Large intestine (tissue), 3 donors: ENCODE measurements around the gene CYP4F12. TPM values are rescaled to one million over a fixed set of nuclear protein-coding genes. Genes with fewer than 3 reads are reported as not detected.
A peak's percentile ranks its signal among the peaks of the same experiment; 100 is the strongest.

Experiments
- DNase-seq, 2 donors: peaks; one replicate each; pipeline versions ENCODE4 v3.0.0 to v3.0.0-alpha.2; 2013
- H3K27ac ChIP-seq: one replicate; pipeline ENCODE4 v1.5.1; 2013; ENCODE audit warnings: low read length
- H3K27me3 ChIP-seq: 2 replicates; pipeline ENCODE4 v1.6.1; 2013; ENCODE audit warnings: low read length; ENCODE audit not compliant: control insufficient read depth, insufficient read depth
- H3K36me3 ChIP-seq: 2 replicates; pipeline ENCODE4 v1.6.1; 2013; ENCODE audit warnings: low read length; ENCODE audit not compliant: control insufficient read depth, insufficient read depth
- H3K4me1 ChIP-seq: one replicate; pipeline ENCODE4 v1.6.1; 2013; ENCODE audit warnings: low read length; ENCODE audit not compliant: control insufficient read depth, insufficient read depth
- H3K4me3 ChIP-seq: one replicate; pipeline ENCODE4 v1.5.1; 2013; ENCODE audit warnings: low read length
- H3K9me3 ChIP-seq: one replicate; pipeline ENCODE4 v1.6.1; 2013; ENCODE audit warnings: mild to moderate bottlenecking, low read depth, low read length, moderate library complexity; ENCODE audit not compliant: control insufficient read depth
- WGBS: methylation state at CpG from one replicate; pipeline ENCODE4 v1.1.5; 2013; ENCODE audit warnings: low lambda C conversion rate; ENCODE audit not compliant: insufficient coverage; 5-methylcytosine and 5-hydroxymethylcytosine counted together
- polyA plus RNA-seq: library from polyadenylated mRNA; unstranded; fragments of 120-200 nt; gene quantifications from one replicate; pipeline ENCODE4 v1.2.1, GENCODE V29; 2013

The CYP4F12 gene
- polyA plus RNA-seq, 1 donor, result 102 TPM

DNA sequence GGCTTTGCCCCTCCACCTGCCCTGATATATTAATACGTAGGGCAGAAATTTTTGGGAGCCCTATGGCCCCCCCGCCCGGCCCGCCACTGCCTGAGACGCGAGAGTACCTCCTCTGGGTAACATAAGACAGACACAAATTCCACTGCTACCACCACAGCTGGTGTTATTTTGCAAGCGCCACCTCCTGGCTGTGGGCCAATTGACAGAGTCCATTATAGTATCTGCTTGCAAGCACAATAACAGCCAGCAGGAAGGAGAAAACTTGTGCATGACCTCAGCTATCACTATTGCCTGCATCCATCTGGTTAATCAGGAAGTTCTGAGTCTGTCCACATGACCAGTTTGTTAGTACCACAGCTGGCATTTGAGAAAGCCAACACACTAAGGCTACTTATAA lies 29.6 kb downstream of the CYP4F12 start:
- DNase-seq, result peak; percentile 88 to 92
- H3K9me3 ChIP-seq, result no peaks in the 10 kb centered on the region
- no CpG with 5 or more reads among the region's 7 CpGs for WGBS
- H3K4me3 ChIP-seq, result no peak overlapping the region
- H3K27me3 ChIP-seq, result no peaks in the 10 kb centered on the region
- peaks cover 2% of the 10 kb centered on the region for H3K36me3 ChIP-seq
- H3K4me1 ChIP-seq, result peaks cover 9% of the 10 kb centered on the region
- peak overlapping the region; percentile 73 for H3K27ac ChIP-seq

GRCh38 chr19:15714638-15715037 lies 41.8 kb downstream of the CYP4F12 start:
- H3K27me3 ChIP-seq, result no peaks in the 10 kb centered on the region
- no peak overlapping the region for H3K4me3 ChIP-seq
- no peak overlapping the region for H3K27ac ChIP-seq
- H3K4me1 ChIP-seq, result no peaks in the 10 kb centered on the region
- no peaks in the 10 kb centered on the region for H3K9me3 ChIP-seq
- no CpG with 5 or more reads among the region's 3 CpGs for WGBS
- H3K36me3 ChIP-seq, result no peaks in the 10 kb centered on the region
- no peak for DNase-seq

DNA sequence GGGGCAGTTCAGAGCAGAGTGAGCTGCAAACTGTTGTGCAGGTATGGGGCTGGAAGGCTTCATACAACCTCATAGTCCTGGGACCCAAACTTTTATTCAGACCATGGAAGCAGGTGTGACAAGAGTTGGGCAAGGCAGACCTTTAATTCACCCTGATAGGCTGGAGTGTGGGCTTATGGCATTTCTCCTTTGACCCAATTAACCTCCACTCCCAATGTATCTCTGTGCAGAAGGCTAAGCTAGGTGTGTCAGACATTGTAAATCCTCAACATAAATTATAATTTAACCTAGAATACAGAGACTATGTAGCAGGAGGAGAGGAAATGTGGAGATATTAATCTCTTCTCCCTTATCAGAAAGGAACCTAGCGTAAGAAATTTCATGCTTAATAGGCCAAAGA lies 42.8 kb downstream of the CYP4F12 start:
- H3K36me3 ChIP-seq, result no peaks in the 10 kb centered on the region
- no peak for DNase-seq
- WGBS, result no CpG with 5 or more reads among the region's 1 CpG
- peaks cover under 1% of the 10 kb centered on the region for H3K27me3 ChIP-seq
- H3K9me3 ChIP-seq, result no peaks in the 10 kb centered on the region
- H3K4me3 ChIP-seq, result no peak overlapping the region
- H3K4me1 ChIP-seq, result no peaks in the 10 kb centered on the region
- no peak overlapping the region for H3K27ac ChIP-seq

DNA sequence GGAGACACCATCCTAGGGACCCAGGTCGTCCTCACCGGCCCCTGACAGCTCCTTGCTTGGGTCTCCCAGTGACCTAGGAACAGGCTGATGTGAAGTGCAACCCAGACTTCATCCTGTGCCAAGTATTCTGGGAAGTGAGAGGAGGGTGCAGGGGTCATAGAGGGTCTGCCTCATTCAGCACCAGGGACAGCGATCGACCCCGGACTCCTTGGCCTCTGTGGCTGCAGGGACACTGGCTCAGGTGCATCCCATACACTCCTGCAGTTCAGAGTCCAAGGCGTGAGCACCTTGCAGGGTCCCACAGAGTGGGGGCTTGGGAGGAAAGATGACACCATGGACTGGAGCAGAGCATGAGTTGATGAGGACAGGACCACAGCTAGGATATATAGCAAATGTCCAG lies 44.9 kb downstream of the CYP4F12 start:
- DNase-seq, result no peak
- H3K4me1 ChIP-seq, result no peaks in the 10 kb centered on the region
- H3K9me3 ChIP-seq, result no peaks in the 10 kb centered on the region
- no peak overlapping the region for H3K27ac ChIP-seq
- no peaks in the 10 kb centered on the region for H3K36me3 ChIP-seq
- whole genome bisulfite sequencing, result no CpG with 5 or more reads among the region's 6 CpGs
- no peak overlapping the region for H3K4me3 ChIP-seq
- H3K27me3 ChIP-seq, result peaks cover 6% of the 10 kb centered on the region

DNA sequence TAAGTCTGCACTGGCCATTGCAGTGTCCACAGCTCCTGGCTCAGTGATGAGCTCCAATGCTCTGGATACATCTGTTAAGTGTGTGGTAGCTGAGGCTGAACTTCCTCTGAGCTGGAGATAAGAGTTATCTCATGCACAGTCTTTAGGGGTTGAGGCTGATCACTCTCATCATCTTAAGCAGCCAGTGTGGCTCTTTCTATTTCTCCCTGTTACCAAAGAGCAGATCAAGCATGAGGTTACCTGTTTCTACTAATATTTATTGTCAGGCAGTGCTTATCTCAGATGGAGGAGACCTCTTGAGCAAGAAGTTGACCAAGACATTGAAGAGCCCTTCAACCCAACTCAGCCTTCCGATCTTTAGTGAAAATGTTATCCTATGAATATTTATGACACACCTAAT lies 48.4 kb downstream of the CYP4F12 start:
- no peak for DNase-seq
- no CpG with 5 or more reads among the region's 1 CpG for WGBS
- H3K9me3 ChIP-seq, result no peaks in the 10 kb centered on the region
- no peaks in the 10 kb centered on the region for H3K36me3 ChIP-seq
- H3K4me1 ChIP-seq, result no peaks in the 10 kb centered on the region
- H3K4me3 ChIP-seq, result no peak overlapping the region
- H3K27me3 ChIP-seq, result peaks cover 13% of the 10 kb centered on the region
- H3K27ac ChIP-seq, result no peak overlapping the region

GRCh38 chr19:15722956-15723355 lies 50.1 kb downstream of the CYP4F12 start:
- H3K9me3 ChIP-seq, result no peaks in the 10 kb centered on the region
- H3K4me3 ChIP-seq, result no peak overlapping the region
- WGBS, result no CpG with 5 or more reads among the region's 25 CpGs
- no peaks in the 10 kb centered on the region for H3K36me3 ChIP-seq
- H3K4me1 ChIP-seq, result no peaks in the 10 kb centered on the region
- H3K27me3 ChIP-seq, result peaks cover 13% of the 10 kb centered on the region
- DNase-seq, result no peak
- no peak overlapping the region for H3K27ac ChIP-seq

DNA sequence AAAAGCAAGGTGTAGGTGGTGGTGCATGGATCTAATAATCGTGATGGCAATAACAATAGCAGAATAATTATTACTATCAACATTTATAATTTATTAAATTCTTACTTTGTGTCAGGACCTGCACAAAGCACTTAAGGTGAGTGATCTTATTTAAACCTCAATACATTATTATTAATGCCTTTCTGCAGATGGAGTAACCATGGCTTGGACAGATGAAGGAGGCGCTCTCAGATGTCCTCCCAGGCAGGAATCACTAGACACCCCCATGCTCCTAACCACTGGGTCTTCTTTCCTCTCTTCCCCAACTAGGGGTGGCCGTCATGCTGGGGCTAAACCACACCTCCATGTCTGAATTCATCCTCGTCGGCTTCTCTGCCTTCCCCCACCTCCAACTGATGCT lies 54.8 kb downstream of the CYP4F12 start, which contains the start of gene OR10H2:
OR10H2 (plus strand) TSS at position 301 of the 400 bp plus-strand sequence; CDS start at position 321, 20 bp downstream.
- Histone ChIP-seq H3K4me3 (no peak within 1 kb of the TSS), H3K36me3 (no peaks in the 10 kb centered on the region), H3K27me3 (peaks cover 6% of the 10 kb centered on the region), H3K27ac (no peak within 1 kb of the TSS), H3K4me1 (no peaks in the 10 kb centered on the region), H3K9me3 (no peaks in the 10 kb centered on the region)
- DNase-seq, result no peak
- no CpG with 5 or more reads among the region's 5 CpGs for WGBS

- Histone ChIP-seq H3K4me3 (no peak overlapping the region), H3K27ac (no peak overlapping the region), H3K4me1 (no peaks in the 10 kb centered on the region), H3K36me3 (no peaks in the 10 kb centered on the region), H3K27me3 (no peaks in the 10 kb centered on the region), H3K9me3 (no peaks in the 10 kb centered on the region)
- WGBS, result no CpG with 5 or more reads among the region's 1 CpG
- DNase-seq, result no peak
Measured at GRCh38 chr19:15730538-15730937, 57.7 kb downstream of the CYP4F12 start.

- Histone ChIP-seq H3K27me3 (no peaks in the 10 kb centered on the region), H3K4me3 (no peak overlapping the region), H3K9me3 (no peaks in the 10 kb centered on the region), H3K27ac (no peak overlapping the region), H3K36me3 (no peaks in the 10 kb centered on the region), H3K4me1 (no peaks in the 10 kb centered on the region)
- DNase-seq, result no peak
- WGBS, result no CpG with 5 or more reads among the region's 1 CpG
Measured at GRCh38 chr19:15732388-15732787, 59.5 kb downstream of the CYP4F12 start.

- Histone ChIP-seq H3K27ac (no peak overlapping the region), H3K4me3 (no peak overlapping the region), H3K9me3 (no peaks in the 10 kb centered on the region), H3K4me1 (no peaks in the 10 kb centered on the region), H3K27me3 (no peaks in the 10 kb centered on the region), H3K36me3 (no peaks in the 10 kb centered on the region)
- no CpG with 5 or more reads among the region's 6 CpGs for WGBS
- no peak for DNase-seq
Measured at GRCh38 chr19:15733895-15734294, 61.0 kb downstream of the CYP4F12 start.

- H3K4me3 ChIP-seq, result no peak within 1 kb of the TSS
- peaks cover 5% of the 10 kb centered on the region for H3K9me3 ChIP-seq
- H3K4me1 ChIP-seq, result no peaks in the 10 kb centered on the region
- no peaks in the 10 kb centered on the region for H3K27me3 ChIP-seq
- 86% methylated on average over 2 of the region's 4 CpGs for WGBS
- no peak for DNase-seq
- H3K27ac ChIP-seq, result no peak within 1 kb of the TSS
- H3K36me3 ChIP-seq, result no peaks in the 10 kb centered on the region
Measured at GRCh38 chr19:15737722-15738121, 64.8 kb downstream of the CYP4F12 start, which contains the start of gene OR10H3. Gene OR10H3 (plus strand): TSS chr19:15737985. CDS start chr19:15741393, 3,408 bp downstream.
